ENCODE data around the gene TUT7. TPM values are rescaled to one million over a fixed set of nuclear protein-coding genes. Genes with fewer than 3 reads are reported as not detected.

TUT7 gene
- total RNA-seq, 4 donors from 2014 or later = 36.8 to 99.9 (median 50.4) TPM

DNA sequence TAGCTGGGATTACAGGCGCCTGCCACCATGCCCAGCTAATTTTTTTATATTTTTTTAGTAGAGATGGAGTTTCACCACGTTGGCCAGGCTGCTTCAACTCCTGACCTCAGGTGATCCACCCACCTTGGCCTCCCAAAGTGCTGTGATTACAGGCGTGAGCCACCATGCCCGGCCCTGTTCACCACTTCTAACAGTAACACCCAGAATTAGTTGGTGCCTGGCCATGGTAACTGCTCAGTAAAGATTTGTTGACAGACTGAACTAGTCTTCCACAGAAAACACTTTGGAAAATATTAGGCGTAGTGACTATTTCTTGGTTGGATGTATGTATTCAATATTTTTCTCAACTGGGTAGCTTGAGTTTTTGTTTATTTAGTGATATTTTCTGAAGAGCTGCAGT, 24.0 kb downstream of the TUT7 start:
- no peak for TF ChIP-seq POLR2A (IDR thresholded peaks at IDR 0.05)
- TF ChIP-seq, protein P1, sequence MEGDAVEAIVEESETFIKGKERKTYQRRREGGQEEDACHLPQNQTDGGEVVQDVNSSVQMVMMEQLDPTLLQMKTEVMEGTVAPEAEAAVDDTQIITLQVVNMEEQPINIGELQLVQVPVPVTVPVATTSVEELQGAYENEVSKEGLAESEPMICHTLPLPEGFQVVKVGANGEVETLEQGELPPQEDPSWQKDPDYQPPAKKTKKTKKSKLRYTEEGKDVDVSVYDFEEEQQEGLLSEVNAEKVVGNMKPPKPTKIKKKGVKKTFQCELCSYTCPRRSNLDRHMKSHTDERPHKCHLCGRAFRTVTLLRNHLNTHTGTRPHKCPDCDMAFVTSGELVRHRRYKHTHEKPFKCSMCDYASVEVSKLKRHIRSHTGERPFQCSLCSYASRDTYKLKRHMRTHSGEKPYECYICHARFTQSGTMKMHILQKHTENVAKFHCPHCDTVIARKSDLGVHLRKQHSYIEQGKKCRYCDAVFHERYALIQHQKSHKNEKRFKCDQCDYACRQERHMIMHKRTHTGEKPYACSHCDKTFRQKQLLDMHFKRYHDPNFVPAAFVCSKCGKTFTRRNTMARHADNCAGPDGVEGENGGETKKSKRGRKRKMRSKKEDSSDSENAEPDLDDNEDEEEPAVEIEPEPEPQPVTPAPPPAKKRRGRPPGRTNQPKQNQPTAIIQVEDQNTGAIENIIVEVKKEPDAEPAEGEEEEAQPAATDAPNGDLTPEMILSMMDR (IDR thresholded peaks at IDR 0.05) = no peak
- H3K4me1 ChIP-seq = no peaks in the 10 kb centered on the region
- H3K27ac ChIP-seq = no peak overlapping the region
- peaks cover 0 to 67% (median 0%) of the 10 kb centered on the region in 3 donors for H3K36me3 ChIP-seq
- no peak for DNase-seq
- H3K9me3 ChIP-seq = no peaks in the 10 kb centered on the region
- no peak overlapping the region for H3K4me3 ChIP-seq
- H3K27me3 ChIP-seq = no peaks in the 10 kb centered on the region

DNA sequence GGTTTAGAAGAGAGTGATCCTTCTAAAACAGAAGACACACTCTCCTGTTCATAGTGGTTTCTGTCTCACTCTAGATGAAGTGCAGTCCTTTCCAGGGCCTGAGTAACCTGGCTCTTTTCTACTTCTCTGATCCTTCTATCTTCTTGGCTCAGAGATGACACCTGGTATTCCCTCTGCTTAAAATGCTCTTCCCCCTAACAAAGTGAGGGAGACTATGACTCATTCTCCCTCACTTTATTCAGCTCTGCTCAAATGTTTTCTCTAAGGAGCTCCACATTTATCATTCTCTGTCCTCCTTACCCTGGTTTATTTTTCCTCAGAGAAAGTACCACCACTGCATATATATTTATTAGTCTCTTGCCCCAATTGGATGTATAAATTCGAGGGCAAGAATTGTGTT, 24.6 kb downstream of the TUT7 start:
- no peak overlapping the region for H3K27ac ChIP-seq
- no peaks in the 10 kb centered on the region for H3K4me1 ChIP-seq
- no peak overlapping the region for H3K4me3 ChIP-seq
- H3K36me3 ChIP-seq = peaks cover 0 to 67% (median 0%) of the 10 kb centered on the region in 3 donors
- TF ChIP-seq POLR2A (IDR thresholded peaks at IDR 0.05) = no peak
- TF ChIP-seq, protein P1 (IDR thresholded peaks at IDR 0.05) = no peak
- H3K27me3 ChIP-seq = no peaks in the 10 kb centered on the region
- DNase-seq = no peak
- H3K9me3 ChIP-seq = no peaks in the 10 kb centered on the region

DNA sequence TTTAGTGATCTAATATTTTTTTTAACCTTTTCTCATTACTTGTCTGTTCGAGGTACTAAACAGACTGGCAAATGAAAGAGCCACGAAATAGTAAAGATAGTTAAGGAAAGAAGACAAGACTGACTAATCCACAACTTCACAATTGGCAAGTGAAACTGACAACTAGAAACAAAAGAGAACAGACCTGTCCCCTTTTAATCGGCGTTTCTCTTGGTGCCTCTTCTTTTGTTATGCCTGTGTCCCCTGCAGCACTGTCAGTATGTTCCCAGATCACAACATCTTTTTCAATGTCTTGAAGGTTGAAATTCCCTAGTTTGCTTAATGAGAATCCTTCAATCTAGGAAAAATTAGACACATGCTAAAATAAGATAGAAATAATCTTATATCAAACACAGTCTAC, 26.1 kb downstream of the TUT7 start:
- Histone ChIP-seq H3K27me3 (no peaks in the 10 kb centered on the region), H3K4me1 (no peaks in the 10 kb centered on the region), H3K36me3 (peaks cover 0 to 72% (median 0%) of the 10 kb centered on the region in 3 donors), H3K9me3 (no peaks in the 10 kb centered on the region), H3K27ac (no peak overlapping the region), H3K4me3 (no peak overlapping the region)
- TF ChIP-seq, protein P1 (IDR thresholded peaks at IDR 0.05) = no peak
- TF ChIP-seq POLR2A (IDR thresholded peaks at IDR 0.05) = no peak
- no peak for DNase-seq

DNA sequence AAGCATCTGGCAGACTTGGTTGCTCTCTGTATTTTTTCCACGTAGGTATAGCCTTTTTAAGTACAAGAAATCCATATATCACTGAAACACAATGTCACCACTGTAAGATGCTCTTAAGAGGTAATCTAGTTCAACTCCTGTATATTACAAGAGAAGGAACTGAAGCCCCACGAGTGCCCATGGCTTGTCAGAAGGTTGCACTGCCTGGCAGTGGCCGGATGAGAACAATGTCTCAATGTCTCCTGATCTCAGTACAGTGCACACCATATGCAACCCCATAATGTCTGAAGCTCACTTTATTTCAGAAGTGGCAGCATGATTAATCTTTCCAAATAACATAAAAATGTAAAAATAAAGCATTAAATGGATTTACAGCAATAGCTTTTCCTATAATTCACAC, 27.7 kb downstream of the TUT7 start:
- Histone ChIP-seq H3K4me3 (no peak overlapping the region), H3K9me3 (no peaks in the 10 kb centered on the region), H3K4me1 (no peaks in the 10 kb centered on the region), H3K27ac (no peak overlapping the region), H3K36me3 (peaks cover 0 to 79% (median 0%) of the 10 kb centered on the region in 3 donors), H3K27me3 (no peaks in the 10 kb centered on the region)
- TF ChIP-seq POLR2A (IDR thresholded peaks at IDR 0.05) = no peak
- TF ChIP-seq, protein P1 (IDR thresholded peaks at IDR 0.05) = no peak
- DNase-seq = no peak

DNA sequence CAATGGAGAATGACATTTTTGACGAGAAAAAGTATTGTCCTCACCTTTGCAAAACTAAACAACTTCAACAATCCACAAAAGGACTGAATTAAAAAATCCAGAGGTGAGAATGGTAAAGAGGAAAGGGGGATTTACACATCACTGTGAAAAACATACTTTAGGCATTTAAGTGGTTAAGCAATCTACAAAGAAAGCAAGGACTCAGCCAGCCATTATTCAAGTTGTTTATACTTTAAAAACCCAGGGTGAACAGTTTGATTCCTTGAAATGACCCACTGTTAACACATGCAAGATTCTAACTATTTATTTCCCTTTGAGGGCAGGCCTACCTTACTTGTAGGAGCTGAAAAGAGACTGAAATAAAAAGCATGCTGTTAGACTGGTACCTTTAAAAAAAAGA, 29.3 kb downstream of the TUT7 start:
- Histone ChIP-seq H3K4me3 (no peak overlapping the region), H3K36me3 (peaks cover 0 to 92% (median 0%) of the 10 kb centered on the region in 3 donors), H3K4me1 (no peaks in the 10 kb centered on the region), H3K27ac (no peak overlapping the region), H3K27me3 (no peaks in the 10 kb centered on the region), H3K9me3 (no peaks in the 10 kb centered on the region)
- no peak for TF ChIP-seq POLR2A (IDR thresholded peaks at IDR 0.05)
- TF ChIP-seq, protein P1 (IDR thresholded peaks at IDR 0.05) = no peak
- no peak for DNase-seq

DNA sequence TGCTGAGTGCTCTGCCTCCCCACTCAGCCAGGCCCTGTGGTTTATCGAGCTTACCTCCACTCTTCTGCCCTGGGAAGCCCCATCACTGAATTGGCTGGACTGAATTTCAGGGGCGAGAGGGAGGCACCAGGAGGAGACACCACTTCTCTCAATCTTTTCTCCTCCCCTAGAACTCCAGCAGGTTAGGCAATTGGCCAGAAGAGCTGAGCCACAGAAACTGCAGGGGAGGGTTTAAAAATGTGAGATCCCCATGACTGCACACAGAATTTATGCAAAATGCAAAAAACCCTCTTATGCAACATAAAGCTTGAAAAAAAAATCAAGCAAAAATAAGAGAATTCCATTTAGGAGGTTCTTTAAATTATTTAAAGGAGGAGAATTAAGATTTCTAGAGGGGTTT, 29.9 kb downstream of the TUT7 start:
- TF ChIP-seq, protein P1 (IDR thresholded peaks at IDR 0.05) = no peak
- no peak for TF ChIP-seq POLR2A (IDR thresholded peaks at IDR 0.05)
- no peak for DNase-seq
- Histone ChIP-seq H3K4me1 (no peaks in the 10 kb centered on the region), H3K36me3 (peaks cover 0 to 98% (median 0%) of the 10 kb centered on the region in 3 donors), H3K4me3 (no peak overlapping the region), H3K27me3 (no peaks in the 10 kb centered on the region), H3K9me3 (no peaks in the 10 kb centered on the region), H3K27ac (no peak overlapping the region)

Data from Peyer's patch (tissue), 4 donors.